BJ (cell line): ENCODE results near the gene TMC4. TPM values are rescaled to one million over a fixed set of nuclear protein-coding genes. Genes with fewer than 3 reads are reported as not detected.
"Not testable (repeated sequence)": the region's sequence is repeated elsewhere in the genome, so short reads cannot be mapped to it uniquely, and the experiment has no call there.

Experiments used
- CTCF ChIA-PET: fragments of 350-600 bp; formaldehyde crosslinking; extraction: SDS; loops from one replicate; lab custom pipeline; 2021; ENCODE audit warnings: antibody characterized with exemption, inconsistent platforms; lab: Yijun Ruan, JAX
- POLR2A ChIA-PET: fragments of 300-600 bp; sonication (Branson Sonifier 250); formaldehyde crosslinking; extraction: SDS; loops from one replicate; lab custom pipeline; 2021; ENCODE audit warnings: antibody characterized with exemption; lab: Charles Lee
- DNase-seq: peaks from one replicate; pipeline ENCODE4 v3.0.0-alpha.2; 2011; ENCODE audit warnings: low read depth
- H3K27me3 ChIP-seq: 2 replicates; pipeline ENCODE4 v1.6.0; 2011; ENCODE audit warnings: low read length; ENCODE audit not compliant: control insufficient read depth, insufficient read depth
- H3K36me3 ChIP-seq: 2 replicates; pipeline ENCODE4 v1.5.1; 2011; ENCODE audit warnings: low read length; ENCODE audit not compliant: control insufficient read depth, insufficient read depth
- H3K4me3 ChIP-seq: 2 replicates; pipeline ENCODE4 v1.5.1; 2011; ENCODE audit warnings: low read depth, mild to moderate bottlenecking, control low read depth, low read length
- polyA plus RNA-seq: library from polyadenylated mRNA; depleted of rRNA; stranded (reverse); fragments of >200 nt; gene quantifications from 2 replicates; pipeline ENCODE4 v1.2.3, GENCODE V29; 2011
- TF ChIP-seq, protein P1 (sequence below): IDR thresholded peaks from 2 replicates; pipeline ENCODE4 v1.5.1; 2011; ENCODE audit warnings: low read depth, mild to moderate bottlenecking, control low read depth, inconsistent platforms, low read length, moderate library complexity; ENCODE audit not compliant: insufficient read depth

TMC4 gene
- polyA plus RNA-seq, 1 experiment: 0.55 TPM

- CTCF ChIA-PET: interaction anchor here (1.2 kb wide), 1 partner anchor 10 kb away, joined by 3 read pairs; no protein-coding TSS in a partner anchor
- TF ChIP-seq, protein P1, sequence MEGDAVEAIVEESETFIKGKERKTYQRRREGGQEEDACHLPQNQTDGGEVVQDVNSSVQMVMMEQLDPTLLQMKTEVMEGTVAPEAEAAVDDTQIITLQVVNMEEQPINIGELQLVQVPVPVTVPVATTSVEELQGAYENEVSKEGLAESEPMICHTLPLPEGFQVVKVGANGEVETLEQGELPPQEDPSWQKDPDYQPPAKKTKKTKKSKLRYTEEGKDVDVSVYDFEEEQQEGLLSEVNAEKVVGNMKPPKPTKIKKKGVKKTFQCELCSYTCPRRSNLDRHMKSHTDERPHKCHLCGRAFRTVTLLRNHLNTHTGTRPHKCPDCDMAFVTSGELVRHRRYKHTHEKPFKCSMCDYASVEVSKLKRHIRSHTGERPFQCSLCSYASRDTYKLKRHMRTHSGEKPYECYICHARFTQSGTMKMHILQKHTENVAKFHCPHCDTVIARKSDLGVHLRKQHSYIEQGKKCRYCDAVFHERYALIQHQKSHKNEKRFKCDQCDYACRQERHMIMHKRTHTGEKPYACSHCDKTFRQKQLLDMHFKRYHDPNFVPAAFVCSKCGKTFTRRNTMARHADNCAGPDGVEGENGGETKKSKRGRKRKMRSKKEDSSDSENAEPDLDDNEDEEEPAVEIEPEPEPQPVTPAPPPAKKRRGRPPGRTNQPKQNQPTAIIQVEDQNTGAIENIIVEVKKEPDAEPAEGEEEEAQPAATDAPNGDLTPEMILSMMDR: no peak
These were observed 26.4 kb upstream of the TMC4 start for GRCh38 chr19:54199401-54199800.

DNA sequence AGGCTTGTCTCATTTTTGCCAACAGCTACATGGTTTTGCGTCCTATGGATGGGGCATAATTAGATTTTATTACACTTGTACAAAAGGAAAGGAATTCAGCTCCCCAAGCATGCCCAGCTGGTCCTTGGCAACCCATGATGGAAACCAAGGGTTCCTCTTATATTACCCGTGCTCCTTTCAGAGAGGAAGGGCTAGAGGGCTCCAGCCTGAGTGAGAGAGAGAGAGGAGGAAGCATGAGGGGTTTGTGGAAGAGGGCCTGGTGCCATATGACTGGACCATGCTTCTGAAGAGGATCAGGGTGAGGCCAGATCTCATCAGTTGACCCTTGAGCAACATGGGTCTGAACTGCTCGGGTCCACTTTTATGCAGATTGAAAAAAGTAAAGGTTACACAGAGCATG is 24.2 kb upstream of the TMC4 start:
- Histone ChIP-seq H3K4me3 (no peak overlapping the region), H3K36me3 (peaks cover 8% of the 10 kb centered on the region; the same call in 1 of the 2 replicates), H3K27me3 (no peaks in the 10 kb centered on the region)
- POLR2A ChIA-PET: no interaction called here
- CTCF ChIA-PET: no interaction called here
- TF ChIP-seq, protein P1: no peak
- DNase-seq: no peak

More at GRCh38 chr19:54199401-54199800, 26.4 kb upstream of the TMC4 start:
- Histone ChIP-seq H3K4me3 (no peak overlapping the region), H3K36me3 (peaks cover 15% of the 10 kb centered on the region), H3K27me3 (no peaks in the 10 kb centered on the region)
- no peak for DNase-seq
- POLR2A ChIA-PET: no interaction called here

DNA sequence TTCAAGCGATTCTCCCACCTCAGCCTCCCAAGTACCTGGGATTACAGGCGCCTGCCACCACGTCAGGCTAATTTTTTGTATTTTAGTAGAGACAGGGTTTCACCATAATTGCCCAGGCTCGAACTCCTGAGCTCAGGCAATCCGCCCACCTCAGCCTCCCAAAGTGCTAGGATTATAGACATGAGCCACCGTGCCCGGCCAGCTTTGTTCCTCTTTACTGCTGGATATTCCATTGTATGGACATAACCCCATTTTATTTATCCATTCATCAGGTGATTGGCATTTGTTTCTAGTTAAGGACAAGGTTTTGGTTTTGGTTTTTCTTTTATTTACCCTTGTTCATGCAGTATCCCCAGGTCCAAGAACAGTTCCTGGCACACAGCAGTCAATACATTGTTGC is 23.6 kb upstream of the TMC4 start:
- TF ChIP-seq, protein P1: no peak
- no peaks in the 10 kb centered on the region for H3K27me3 ChIP-seq
- ChIA-PET POLR2A (no interaction called here), CTCF (no interaction called here)
- no peak for DNase-seq
- H3K36me3 ChIP-seq: peaks cover 6% of the 10 kb centered on the region; the same call in 1 of the 2 replicates
- no peak overlapping the region for H3K4me3 ChIP-seq

GRCh38 chr19:54194463-54194862 is 21.5 kb upstream of the TMC4 start:
- DNase-seq, CTCF ChIA-PET, H3K27me3 ChIP-seq, H3K4me3 ChIP-seq, H3K36me3 ChIP-seq, POLR2A ChIA-PET: not testable (repeated sequence)

- Histone ChIP-seq H3K27me3 (no peaks in the 10 kb centered on the region), H3K36me3 (peaks cover 4% of the 10 kb centered on the region; the same call in 1 of the 2 replicates), H3K4me3 (no peak overlapping the region)
- TF ChIP-seq, protein P1: no peak
- DNase-seq: no peak
- ChIA-PET POLR2A (no interaction called here), CTCF (interaction anchor here (0.6 kb wide), 1 partner anchor 20 kb away, joined by 3 read pairs; no protein-coding TSS in a partner anchor)
These were observed 20.1 kb upstream of the TMC4 start for GRCh38 chr19:54193011-54193410.
